HepG2 (cell line): ENCODE measurements around the gene ERF. TPM values are rescaled to one million over a fixed set of nuclear protein-coding genes. Genes with fewer than 3 reads are reported as not detected.

Experiments
- ELF3 ChIP-seq: IDR thresholded peaks from 2 replicates; pipeline ENCODE4 v1.6.1; 2016; ENCODE audit warnings: missing genetic modification reagents, missing compliant biosample characterization
- ESRRA ChIP-seq: sonication (generic); formaldehyde crosslinking; IDR thresholded peaks from 2 replicates; pipeline ENCODE4 v1.5.1; 2020; ENCODE audit warnings: mild to moderate bottlenecking, low read depth, missing genetic modification reagents
- GATAD2A ChIP-seq: IDR thresholded peaks from 2 replicates; pipeline ENCODE4 v1.6.1; 2016
- HMGXB4 ChIP-seq, 2 experiments: sonication (generic) in 1 of 2; formaldehyde crosslinking in 1 of 2; IDR thresholded peaks; 2 replicates each; pipeline versions ENCODE4 v1.4.0 to v1.6.1; 2018 to 2020; ENCODE audit warnings: missing genetic modification reagents in 2 of 2, borderline replicate concordance in 1 of 2, low read depth in 1 of 2, mild to moderate bottlenecking in 1 of 2, missing biosample characterization in 1 of 2
- RNF2 ChIP-seq: fragments of 450-650 bp; conservative IDR thresholded peaks from 2 replicates; pipeline ENCODE4 v1.6.1; 2016; ENCODE audit warnings: low read depth
- ZNF12 ChIP-seq: sonication (generic); formaldehyde crosslinking; IDR thresholded peaks from 2 replicates; pipeline ENCODE4 v1.5.0; 2020; ENCODE audit warnings: missing genetic modification reagents
- ZNF280B ChIP-seq: sonication (generic); formaldehyde crosslinking; IDR thresholded peaks from 2 replicates; pipeline ENCODE4 v1.5.0; 2020; ENCODE audit warnings: missing genetic modification reagents, mild to moderate bottlenecking, borderline replicate concordance
- ZNF335 ChIP-seq: sonication (generic); formaldehyde crosslinking; IDR thresholded peaks from 2 replicates; pipeline ENCODE4 v1.4.0; 2020; ENCODE audit warnings: missing genetic modification reagents
- ZNF350 ChIP-seq: sonication (generic); formaldehyde crosslinking; IDR thresholded peaks from 2 replicates; pipeline ENCODE4 v1.4.0; 2020; ENCODE audit warnings: mild to moderate bottlenecking, low read depth, missing genetic modification reagents, borderline replicate concordance
- ZNF550 ChIP-seq: sonication (generic); formaldehyde crosslinking; IDR thresholded peaks from 2 replicates; pipeline ENCODE4 v1.4.0; 2020; ENCODE audit warnings: mild to moderate bottlenecking, missing genetic modification reagents, borderline replicate concordance
- ZNF691 ChIP-seq: sonication (generic); formaldehyde crosslinking; IDR thresholded peaks from 2 replicates; pipeline ENCODE4 v1.4.0; 2020; ENCODE audit warnings: missing genetic modification reagents, low read depth, mild to moderate bottlenecking, borderline replicate concordance
- ZNF713 ChIP-seq: sonication (generic); formaldehyde crosslinking; IDR thresholded peaks from 2 replicates; pipeline ENCODE4 v1.4.0; 2020; ENCODE audit warnings: mild to moderate bottlenecking, missing genetic modification reagents
- ZNF792 ChIP-seq: IDR thresholded peaks from 2 replicates; pipeline ENCODE4 v1.6.1; 2016
- polyA plus RNA-seq, 8 experiments: library from polyadenylated mRNA; depleted of rRNA in 3 of 8; stranded (reverse) in 7 of 8; unstranded in 1 of 8; fragments of >200 nt; fragmentation: Illumina TruSeq in 4 of 8; extraction: Trizol in 4 of 8; gene quantifications; 2 replicates each; pipeline versions ENCODE4 v1.2.1 to v1.2.3, GENCODE V29; 2011 to 2016; ENCODE audit warnings: low read depth in 4 of 8, missing spikeins in 1 of 8, mixed read lengths in 1 of 8; ENCODE audit not compliant: insufficient read depth in 1 of 8
- total RNA-seq, 5 experiments: library from RNA; depleted of rRNA; stranded (reverse); fragments of >200 nt; fragmentation: Illumina TruSeq; extraction: Trizol; gene quantifications; 2 replicates each; pipeline ENCODE4 v1.2.3, GENCODE V29; 2016; ENCODE audit warnings: low read depth in 1 of 5
- TF ChIP-seq, protein P1 (sequence below): sonication (generic); formaldehyde crosslinking; IDR thresholded peaks from 2 replicates; pipeline ENCODE4 v1.5.0; 2020; ENCODE audit warnings: mild to moderate bottlenecking, missing genetic modification reagents, moderate library complexity
- TF ChIP-seq, protein P2 (sequence below): sonication (generic); formaldehyde crosslinking; IDR thresholded peaks from 2 replicates; pipeline ENCODE4 v1.5.1; 2020; ENCODE audit warnings: missing genetic modification reagents, mild to moderate bottlenecking, borderline replicate concordance
- TF ChIP-seq, protein P3 (sequence below): sonication (generic); formaldehyde crosslinking; IDR thresholded peaks from 2 replicates; pipeline ENCODE4; 2020; ENCODE audit warnings: missing genetic modification reagents, mild to moderate bottlenecking, borderline replicate concordance

Gene ERF
- total and polyA plus RNA-seq, 2 of the 13 experiments (the other 11 are each of a cell fraction or from before 2014, with no cell fraction given): 67.1 to 69.9 TPM

- TF ChIP-seq, protein P1, sequence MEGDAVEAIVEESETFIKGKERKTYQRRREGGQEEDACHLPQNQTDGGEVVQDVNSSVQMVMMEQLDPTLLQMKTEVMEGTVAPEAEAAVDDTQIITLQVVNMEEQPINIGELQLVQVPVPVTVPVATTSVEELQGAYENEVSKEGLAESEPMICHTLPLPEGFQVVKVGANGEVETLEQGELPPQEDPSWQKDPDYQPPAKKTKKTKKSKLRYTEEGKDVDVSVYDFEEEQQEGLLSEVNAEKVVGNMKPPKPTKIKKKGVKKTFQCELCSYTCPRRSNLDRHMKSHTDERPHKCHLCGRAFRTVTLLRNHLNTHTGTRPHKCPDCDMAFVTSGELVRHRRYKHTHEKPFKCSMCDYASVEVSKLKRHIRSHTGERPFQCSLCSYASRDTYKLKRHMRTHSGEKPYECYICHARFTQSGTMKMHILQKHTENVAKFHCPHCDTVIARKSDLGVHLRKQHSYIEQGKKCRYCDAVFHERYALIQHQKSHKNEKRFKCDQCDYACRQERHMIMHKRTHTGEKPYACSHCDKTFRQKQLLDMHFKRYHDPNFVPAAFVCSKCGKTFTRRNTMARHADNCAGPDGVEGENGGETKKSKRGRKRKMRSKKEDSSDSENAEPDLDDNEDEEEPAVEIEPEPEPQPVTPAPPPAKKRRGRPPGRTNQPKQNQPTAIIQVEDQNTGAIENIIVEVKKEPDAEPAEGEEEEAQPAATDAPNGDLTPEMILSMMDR (CRISPR knock-in tag): peak; percentile 87
- TF ChIP-seq ZNF792 (CRISPR knock-in tag): peak; percentile 41; the same call in 1 of the 2 replicates
- TF ChIP-seq ZNF350: peak; percentile 79; the same call in 1 of the 2 replicates
- TF ChIP-seq ZNF335 (CRISPR knock-in tag): 0 out of 2 replicates have a peak, but pooled peaks have one; percentile 25
- TF ChIP-seq GATAD2A: peak; percentile 15; the same call in 1 of the 2 replicates
- TF ChIP-seq ESRRA: 0 out of 2 replicates have a peak, but pooled peaks have one; percentile 50
- 0 out of 2 replicates have a peak, but pooled peaks have one; percentile 40 for TF ChIP-seq ZNF713 (CRISPR knock-in tag)
- TF ChIP-seq RNF2: no peak
- peak; percentile 55 for TF ChIP-seq ELF3 (CRISPR knock-in tag)
- peak; percentile 96 for TF ChIP-seq ZNF12 (CRISPR knock-in tag)
- TF ChIP-seq, protein P2, sequence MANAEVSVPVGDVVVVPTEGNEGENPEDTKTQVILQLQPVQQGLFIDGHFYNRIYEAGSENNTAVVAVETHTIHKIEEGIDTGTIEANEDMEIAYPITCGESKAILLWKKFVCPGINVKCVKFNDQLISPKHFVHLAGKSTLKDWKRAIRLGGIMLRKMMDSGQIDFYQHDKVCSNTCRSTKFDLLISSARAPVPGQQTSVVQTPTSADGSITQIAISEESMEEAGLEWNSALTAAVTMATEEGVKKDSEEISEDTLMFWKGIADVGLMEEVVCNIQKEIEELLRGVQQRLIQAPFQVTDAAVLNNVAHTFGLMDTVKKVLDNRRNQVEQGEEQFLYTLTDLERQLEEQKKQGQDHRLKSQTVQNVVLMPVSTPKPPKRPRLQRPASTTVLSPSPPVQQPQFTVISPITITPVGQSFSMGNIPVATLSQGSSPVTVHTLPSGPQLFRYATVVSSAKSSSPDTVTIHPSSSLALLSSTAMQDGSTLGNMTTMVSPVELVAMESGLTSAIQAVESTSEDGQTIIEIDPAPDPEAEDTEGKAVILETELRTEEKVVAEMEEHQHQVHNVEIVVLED (CRISPR knock-in tag): peak; percentile 94
- peak in 1 of 2 experiments; percentile 34; a peak in 2 of 4 replicates for TF ChIP-seq HMGXB4 (CRISPR knock-in tag; IDR thresholded peaks at IDR 0.05; ENCODE audit: borderline replicate concordance in 1 of 2, low read depth in 1 of 2)
- peak; percentile 23; the same call in 1 of the 2 replicates for TF ChIP-seq ZNF280B (CRISPR knock-in tag)
- TF ChIP-seq ZNF691 (CRISPR knock-in tag): no peak
- TF ChIP-seq, protein P3, sequence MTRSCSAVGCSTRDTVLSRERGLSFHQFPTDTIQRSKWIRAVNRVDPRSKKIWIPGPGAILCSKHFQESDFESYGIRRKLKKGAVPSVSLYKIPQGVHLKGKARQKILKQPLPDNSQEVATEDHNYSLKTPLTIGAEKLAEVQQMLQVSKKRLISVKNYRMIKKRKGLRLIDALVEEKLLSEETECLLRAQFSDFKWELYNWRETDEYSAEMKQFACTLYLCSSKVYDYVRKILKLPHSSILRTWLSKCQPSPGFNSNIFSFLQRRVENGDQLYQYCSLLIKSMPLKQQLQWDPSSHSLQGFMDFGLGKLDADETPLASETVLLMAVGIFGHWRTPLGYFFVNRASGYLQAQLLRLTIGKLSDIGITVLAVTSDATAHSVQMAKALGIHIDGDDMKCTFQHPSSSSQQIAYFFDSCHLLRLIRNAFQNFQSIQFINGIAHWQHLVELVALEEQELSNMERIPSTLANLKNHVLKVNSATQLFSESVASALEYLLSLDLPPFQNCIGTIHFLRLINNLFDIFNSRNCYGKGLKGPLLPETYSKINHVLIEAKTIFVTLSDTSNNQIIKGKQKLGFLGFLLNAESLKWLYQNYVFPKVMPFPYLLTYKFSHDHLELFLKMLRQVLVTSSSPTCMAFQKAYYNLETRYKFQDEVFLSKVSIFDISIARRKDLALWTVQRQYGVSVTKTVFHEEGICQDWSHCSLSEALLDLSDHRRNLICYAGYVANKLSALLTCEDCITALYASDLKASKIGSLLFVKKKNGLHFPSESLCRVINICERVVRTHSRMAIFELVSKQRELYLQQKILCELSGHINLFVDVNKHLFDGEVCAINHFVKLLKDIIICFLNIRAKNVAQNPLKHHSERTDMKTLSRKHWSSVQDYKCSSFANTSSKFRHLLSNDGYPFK (CRISPR knock-in tag): 0 out of 2 replicates have a peak, but pooled peaks have one; percentile 50
- TF ChIP-seq ZNF550: 0 out of 2 replicates have a peak, but pooled peaks have one; percentile 41
These were observed 10.3 kb downstream of the ERF start (continued) for GRCh38 chr19:42244347-42245220.
